Esophagus muscularis mucosa (tissue), 4 donors: ENCODE results near the gene ATF4.

ENCODE experiments used
- EP300 ChIP-seq: sonication (generic); formaldehyde crosslinking; IDR thresholded peaks from one replicate; pipeline ENCODE4 v1.6.1; 2017; ENCODE audit warnings: antibody characterized with exemption
- POLR2A ChIP-seq: fragments of 450-650 bp; IDR thresholded peaks from one replicate; pipeline ENCODE4 v1.6.1; 2017; ENCODE audit warnings: antibody characterized with exemption, moderate library complexity, mild to moderate bottlenecking, low read depth
- POLR2AphosphoS5 ChIP-seq, 2 donors: sonication (generic); formaldehyde crosslinking; IDR thresholded peaks; one replicate each; pipeline ENCODE4 v1.6.1; 2017; ENCODE audit warnings: antibody characterized with exemption in 2 of 2
- TF ChIP-seq, protein P1 (sequence below), 3 experiments: fragments of 200-600 bp in 2 of 3; fragments of 450-650 bp in 1 of 3; sonication (generic) in 2 of 3; IDR thresholded peaks; one replicate each; pipeline ENCODE4 v1.5.1; 2017 to 2019; ENCODE audit warnings: antibody characterized with exemption in 3 of 3, mild to moderate bottlenecking in 2 of 3, moderate library complexity in 1 of 3

DNA sequence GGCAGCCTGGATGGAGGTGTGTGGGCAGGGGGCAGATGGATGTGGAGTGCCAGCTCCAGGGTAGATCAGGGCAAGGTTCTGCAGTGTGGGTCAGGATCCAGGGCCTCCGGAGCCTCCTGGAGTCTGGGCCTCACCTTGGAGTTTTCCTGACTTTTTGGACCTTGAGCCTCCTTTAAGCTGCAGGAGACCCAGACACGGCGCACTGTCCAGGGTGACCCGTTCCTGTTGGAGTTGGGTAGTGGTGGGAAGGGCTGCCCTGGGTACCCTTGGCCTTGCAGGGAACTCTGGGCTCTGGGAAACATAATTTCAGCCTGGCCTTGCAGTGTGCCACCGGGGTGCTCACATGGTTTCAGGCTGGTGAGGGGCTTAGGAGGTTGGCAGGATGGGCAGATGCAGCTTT is 46.5 kb upstream of the ATF4 start:
- TF ChIP-seq, protein P1, sequence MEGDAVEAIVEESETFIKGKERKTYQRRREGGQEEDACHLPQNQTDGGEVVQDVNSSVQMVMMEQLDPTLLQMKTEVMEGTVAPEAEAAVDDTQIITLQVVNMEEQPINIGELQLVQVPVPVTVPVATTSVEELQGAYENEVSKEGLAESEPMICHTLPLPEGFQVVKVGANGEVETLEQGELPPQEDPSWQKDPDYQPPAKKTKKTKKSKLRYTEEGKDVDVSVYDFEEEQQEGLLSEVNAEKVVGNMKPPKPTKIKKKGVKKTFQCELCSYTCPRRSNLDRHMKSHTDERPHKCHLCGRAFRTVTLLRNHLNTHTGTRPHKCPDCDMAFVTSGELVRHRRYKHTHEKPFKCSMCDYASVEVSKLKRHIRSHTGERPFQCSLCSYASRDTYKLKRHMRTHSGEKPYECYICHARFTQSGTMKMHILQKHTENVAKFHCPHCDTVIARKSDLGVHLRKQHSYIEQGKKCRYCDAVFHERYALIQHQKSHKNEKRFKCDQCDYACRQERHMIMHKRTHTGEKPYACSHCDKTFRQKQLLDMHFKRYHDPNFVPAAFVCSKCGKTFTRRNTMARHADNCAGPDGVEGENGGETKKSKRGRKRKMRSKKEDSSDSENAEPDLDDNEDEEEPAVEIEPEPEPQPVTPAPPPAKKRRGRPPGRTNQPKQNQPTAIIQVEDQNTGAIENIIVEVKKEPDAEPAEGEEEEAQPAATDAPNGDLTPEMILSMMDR (IDR thresholded peaks at IDR 0.05): no peak
- TF ChIP-seq POLR2A (no peak), POLR2AphosphoS5 (IDR thresholded peaks at IDR 0.05) (no peak), EP300 (no peak)
